ENCODE data around the gene WDR27.
A peak's percentile ranks its signal among the peaks of the same experiment; 100 is the strongest.
"Not testable (repeated sequence)": the region's sequence is repeated elsewhere in the genome, so short reads cannot be mapped to it uniquely, and the experiment has no call there.

The WDR27 gene

GRCh38 chr6:169439710-169440109, 262.1 kb downstream of the WDR27 start:
- no peaks in the 10 kb centered on the region for H3K4me1 ChIP-seq (ENCODE audit: control insufficient read depth, insufficient read depth, low read length)
- H3K9ac ChIP-seq (ENCODE audit: low read length): no peak overlapping the region
- no peaks in the 10 kb centered on the region for H3K36me3 ChIP-seq (ENCODE audit: control insufficient read depth, insufficient read depth, low read length)
- H3K27me3 ChIP-seq (ENCODE audit: control insufficient read depth, insufficient read depth, low read length): no peaks in the 10 kb centered on the region
- H3K27ac ChIP-seq (ENCODE audit: low read depth, low read length): no peak overlapping the region
- H3K4me3 ChIP-seq (ENCODE audit: low read length): no peak overlapping the region

- not testable (repeated sequence) for H3K27ac ChIP-seq (ENCODE audit: low read depth, low read length); H3K27me3 ChIP-seq (ENCODE audit: control insufficient read depth, insufficient read depth, low read length); H3K36me3 ChIP-seq (ENCODE audit: control insufficient read depth, insufficient read depth, low read length); H3K4me1 ChIP-seq (ENCODE audit: control insufficient read depth, insufficient read depth, low read length); H3K4me3 ChIP-seq (ENCODE audit: low read length); H3K9ac ChIP-seq (ENCODE audit: low read length)
Measured at GRCh38 chr6:169434554-169434953, 267.3 kb downstream of the WDR27 start.

GRCh38 chr6:169429001-169429400, 272.8 kb downstream of the WDR27 start:
- Histone ChIP-seq H3K27ac (ENCODE audit: low read depth, low read length) (peak overlapping the region; percentile 42), H3K4me3 (ENCODE audit: low read length) (no peak overlapping the region)

GRCh38 chr6:169428532-169428931, 273.3 kb downstream of the WDR27 start:
- Histone ChIP-seq H3K4me1 (ENCODE audit: control insufficient read depth, insufficient read depth, low read length) (peaks cover 8% of the 10 kb centered on the region), H3K27ac (ENCODE audit: low read depth, low read length) (peak overlapping the region; percentile 42), H3K36me3 (ENCODE audit: control insufficient read depth, insufficient read depth, low read length) (no peaks in the 10 kb centered on the region), H3K9ac (ENCODE audit: low read length) (no peak overlapping the region), H3K27me3 (ENCODE audit: control insufficient read depth, insufficient read depth, low read length) (no peaks in the 10 kb centered on the region), H3K4me3 (ENCODE audit: low read length) (no peak overlapping the region)

More at GRCh38 chr6:169429001-169429400, 272.8 kb downstream of the WDR27 start:
- Histone ChIP-seq H3K36me3 (ENCODE audit: control insufficient read depth, insufficient read depth, low read length) (no peaks in the 10 kb centered on the region), H3K9ac (ENCODE audit: low read length) (no peak overlapping the region), H3K4me1 (ENCODE audit: control insufficient read depth, insufficient read depth, low read length) (peaks cover 8% of the 10 kb centered on the region), H3K27me3 (ENCODE audit: control insufficient read depth, insufficient read depth, low read length) (no peaks in the 10 kb centered on the region)

GRCh38 chr6:169427856-169428255, 274.0 kb downstream of the WDR27 start:
- Histone ChIP-seq H3K4me3 (ENCODE audit: low read length) (no peak overlapping the region), H3K27me3 (ENCODE audit: control insufficient read depth, insufficient read depth, low read length) (no peaks in the 10 kb centered on the region), H3K4me1 (ENCODE audit: control insufficient read depth, insufficient read depth, low read length) (peaks cover 8% of the 10 kb centered on the region), H3K36me3 (ENCODE audit: control insufficient read depth, insufficient read depth, low read length) (no peaks in the 10 kb centered on the region), H3K9ac (ENCODE audit: low read length) (no peak overlapping the region), H3K27ac (ENCODE audit: low read depth, low read length) (peak overlapping the region; percentile 57)

GRCh38 chr6:169426611-169427010, 275.2 kb downstream of the WDR27 start:
- H3K36me3 ChIP-seq (ENCODE audit: control insufficient read depth, insufficient read depth, low read length): no peaks in the 10 kb centered on the region
- no peaks in the 10 kb centered on the region for H3K27me3 ChIP-seq (ENCODE audit: control insufficient read depth, insufficient read depth, low read length)
- no peak overlapping the region for H3K27ac ChIP-seq (ENCODE audit: low read depth, low read length)
- no peak overlapping the region for H3K4me3 ChIP-seq (ENCODE audit: low read length)
- H3K9ac ChIP-seq (ENCODE audit: low read length): no peak overlapping the region
- peaks cover 8% of the 10 kb centered on the region for H3K4me1 ChIP-seq (ENCODE audit: control insufficient read depth, insufficient read depth, low read length)

GRCh38 chr6:169425628-169426370, 276.0 kb downstream of the WDR27 start:
- H3K9ac ChIP-seq (ENCODE audit: low read length): no peak overlapping the region
- H3K4me1 ChIP-seq (ENCODE audit: control insufficient read depth, insufficient read depth, low read length): peaks cover 8% of the 10 kb centered on the region
- no peaks in the 10 kb centered on the region for H3K36me3 ChIP-seq (ENCODE audit: control insufficient read depth, insufficient read depth, low read length)
- no peak overlapping the region for H3K27ac ChIP-seq (ENCODE audit: low read depth, low read length)
- no peaks in the 10 kb centered on the region for H3K27me3 ChIP-seq (ENCODE audit: control insufficient read depth, insufficient read depth, low read length)
- no peak overlapping the region for H3K4me3 ChIP-seq (ENCODE audit: low read length)

GRCh38 chr6:169424821-169425240, 277.0 kb downstream of the WDR27 start:
- Histone ChIP-seq H3K27ac (ENCODE audit: low read depth, low read length) (no peak overlapping the region), H3K36me3 (ENCODE audit: control insufficient read depth, insufficient read depth, low read length) (no peaks in the 10 kb centered on the region), H3K4me1 (ENCODE audit: control insufficient read depth, insufficient read depth, low read length) (peaks cover 8% of the 10 kb centered on the region), H3K4me3 (ENCODE audit: low read length) (no peak overlapping the region), H3K27me3 (ENCODE audit: control insufficient read depth, insufficient read depth, low read length) (no peaks in the 10 kb centered on the region), H3K9ac (ENCODE audit: low read length) (no peak overlapping the region)

- no peak overlapping the region for H3K9ac ChIP-seq (ENCODE audit: low read length)
- no peak overlapping the region for H3K4me3 ChIP-seq (ENCODE audit: low read length)
- H3K27me3 ChIP-seq (ENCODE audit: control insufficient read depth, insufficient read depth, low read length): no peaks in the 10 kb centered on the region
- H3K36me3 ChIP-seq (ENCODE audit: control insufficient read depth, insufficient read depth, low read length): no peaks in the 10 kb centered on the region
- H3K27ac ChIP-seq (ENCODE audit: low read depth, low read length): no peak overlapping the region
- H3K4me1 ChIP-seq (ENCODE audit: control insufficient read depth, insufficient read depth, low read length): peaks cover 8% of the 10 kb centered on the region
Measured at GRCh38 chr6:169424149-169424804, 277.6 kb downstream of the WDR27 start.

- Histone ChIP-seq H3K9ac (ENCODE audit: low read length) (no peak overlapping the region), H3K36me3 (ENCODE audit: control insufficient read depth, insufficient read depth, low read length) (no peaks in the 10 kb centered on the region), H3K4me1 (ENCODE audit: control insufficient read depth, insufficient read depth, low read length) (no peaks in the 10 kb centered on the region), H3K4me3 (ENCODE audit: low read length) (no peak overlapping the region), H3K27ac (ENCODE audit: low read depth, low read length) (no peak overlapping the region), H3K27me3 (ENCODE audit: control insufficient read depth, insufficient read depth, low read length) (no peaks in the 10 kb centered on the region)
Measured at GRCh38 chr6:169421586-169422264, 280.1 kb downstream of the WDR27 start.

GRCh38 chr6:169420912-169421543, 280.8 kb downstream of the WDR27 start:
- H3K36me3 ChIP-seq (ENCODE audit: control insufficient read depth, insufficient read depth, low read length): no peaks in the 10 kb centered on the region
- H3K27ac ChIP-seq (ENCODE audit: low read depth, low read length): no peak overlapping the region
- H3K27me3 ChIP-seq (ENCODE audit: control insufficient read depth, insufficient read depth, low read length): no peaks in the 10 kb centered on the region
- no peak overlapping the region for H3K9ac ChIP-seq (ENCODE audit: low read length)
- no peak overlapping the region for H3K4me3 ChIP-seq (ENCODE audit: low read length)
- no peaks in the 10 kb centered on the region for H3K4me1 ChIP-seq (ENCODE audit: control insufficient read depth, insufficient read depth, low read length)

- no peaks in the 10 kb centered on the region for H3K27me3 ChIP-seq (ENCODE audit: control insufficient read depth, insufficient read depth, low read length)
Measured at GRCh38 chr6:169417101-169417500, 284.7 kb downstream of the WDR27 start.

More at GRCh38 chr6:169417101-169417500, 284.7 kb downstream of the WDR27 start:
- no peak overlapping the region for H3K9ac ChIP-seq (ENCODE audit: low read length)
- H3K27ac ChIP-seq (ENCODE audit: low read depth, low read length): no peak overlapping the region
- H3K36me3 ChIP-seq (ENCODE audit: control insufficient read depth, insufficient read depth, low read length): no peaks in the 10 kb centered on the region
- no peak overlapping the region for H3K4me3 ChIP-seq (ENCODE audit: low read length)
- no peaks in the 10 kb centered on the region for H3K4me1 ChIP-seq (ENCODE audit: control insufficient read depth, insufficient read depth, low read length)

Measured in rectal smooth muscle tissue (tissue), 1 donor.